HEK293 (cell line): Measurements from ENCODE around the gene PELI3.

Experiments
- CTCF ChIP-seq: fragments of 450-650 bp; formaldehyde crosslinking; IDR thresholded peaks from 2 replicates; pipeline ENCODE4 v1.5.1; 2016; ENCODE audit warnings: missing biosample characterization, missing genetic modification characterization
- GLI4 ChIP-seq: fragments of 450-650 bp; formaldehyde crosslinking; IDR thresholded peaks from 2 replicates; pipeline ENCODE4 v1.5.1; 2016; ENCODE audit warnings: missing biosample characterization, missing genetic modification characterization
- KLF1 ChIP-seq: fragments of 450-650 bp; formaldehyde crosslinking; IDR thresholded peaks from 2 replicates; pipeline ENCODE4 v1.5.1; 2016; ENCODE audit warnings: missing biosample characterization, missing genetic modification characterization
- KLF10 ChIP-seq: fragments of 450-650 bp; IDR thresholded peaks from 2 replicates; pipeline ENCODE4 v1.5.1; 2018; ENCODE audit warnings: missing biosample characterization, mild to moderate bottlenecking, missing genetic modification characterization
- KLF7 ChIP-seq: fragments of 450-650 bp; formaldehyde crosslinking; IDR thresholded peaks from 2 replicates; pipeline ENCODE4 v1.5.1; 2016; ENCODE audit warnings: missing biosample characterization, missing genetic modification characterization, borderline replicate concordance
- KLF9 ChIP-seq: fragments of 450-650 bp; formaldehyde crosslinking; IDR thresholded peaks from 2 replicates; pipeline ENCODE4 v1.5.1; 2016; ENCODE audit warnings: missing biosample characterization, missing genetic modification characterization, low read depth
- PRDM4 ChIP-seq: fragments of 450-650 bp; formaldehyde crosslinking; IDR thresholded peaks from 2 replicates; pipeline ENCODE4 v1.5.1; 2017; ENCODE audit warnings: missing biosample characterization, missing genetic modification characterization
- SETDB1 ChIP-seq: IDR thresholded peaks from one replicate; pipeline ENCODE4 v1.6.1; 2017; ENCODE audit warnings: mild to moderate bottlenecking, low read length, moderate library complexity, mixed read lengths; ENCODE audit not compliant: insufficient read length
- ZFP37 ChIP-seq: fragments of 450-650 bp; formaldehyde crosslinking; IDR thresholded peaks from 2 replicates; pipeline ENCODE4 v1.5.1; 2016; ENCODE audit warnings: missing biosample characterization, missing genetic modification characterization
- ZNF133 ChIP-seq: fragments of 450-650 bp; formaldehyde crosslinking; IDR thresholded peaks from 2 replicates; pipeline ENCODE4 v1.5.1; 2016; ENCODE audit warnings: missing biosample characterization, missing genetic modification characterization
- ZNF16 ChIP-seq: fragments of 450-650 bp; formaldehyde crosslinking; IDR thresholded peaks from 2 replicates; pipeline ENCODE4 v1.5.1; 2016; ENCODE audit warnings: low read depth, missing biosample characterization, missing genetic modification characterization
- ZNF2 ChIP-seq: fragments of 450-650 bp; formaldehyde crosslinking; IDR thresholded peaks from 2 replicates; pipeline ENCODE4 v1.5.1; 2016; ENCODE audit warnings: missing biosample characterization, missing genetic modification characterization
- ZNF366 ChIP-seq: fragments of 450-650 bp; formaldehyde crosslinking; conservative IDR thresholded peaks from 2 replicates; pipeline ENCODE4 v1.5.1; 2016; ENCODE audit warnings: missing biosample characterization, missing genetic modification characterization
- ZNF404 ChIP-seq: fragments of 450-650 bp; formaldehyde crosslinking; IDR thresholded peaks from 2 replicates; pipeline ENCODE4 v1.5.1; 2017; ENCODE audit warnings: missing biosample characterization, missing genetic modification characterization
- ZNF473 ChIP-seq: fragments of 450-650 bp; formaldehyde crosslinking; IDR thresholded peaks from 2 replicates; pipeline ENCODE4 v1.5.1; 2017; ENCODE audit warnings: missing biosample characterization, missing genetic modification characterization
- ZNF555 ChIP-seq: fragments of 450-650 bp; formaldehyde crosslinking; conservative IDR thresholded peaks from 2 replicates; pipeline ENCODE4 v1.5.1; 2017; ENCODE audit warnings: missing biosample characterization, mild to moderate bottlenecking, missing genetic modification characterization, inconsistent platforms
- ZNF585B ChIP-seq: fragments of 450-650 bp; formaldehyde crosslinking; IDR thresholded peaks from 2 replicates; pipeline ENCODE4 v1.5.1; 2016; ENCODE audit warnings: missing biosample characterization, missing genetic modification characterization
- ZNF596 ChIP-seq: fragments of 450-650 bp; IDR thresholded peaks from 2 replicates; pipeline ENCODE4 v1.5.0; 2018; ENCODE audit warnings: missing biosample characterization, mild to moderate bottlenecking, missing genetic modification characterization, moderate library complexity
- ZNF658 ChIP-seq: fragments of 450-650 bp; formaldehyde crosslinking; IDR thresholded peaks from 2 replicates; pipeline ENCODE4; 2016; ENCODE audit warnings: missing biosample characterization, missing genetic modification characterization
- ZNF660 ChIP-seq: fragments of 450-650 bp; IDR thresholded peaks from 2 replicates; pipeline ENCODE4 v1.5.1; 2018; ENCODE audit warnings: missing biosample characterization, mild to moderate bottlenecking, missing genetic modification characterization
- ZNF664 ChIP-seq: fragments of 450-650 bp; formaldehyde crosslinking; IDR thresholded peaks from 2 replicates; pipeline ENCODE4 v1.5.1; 2016; ENCODE audit warnings: missing biosample characterization, missing genetic modification characterization
- ZNF785 ChIP-seq: fragments of 450-650 bp; formaldehyde crosslinking; IDR thresholded peaks from 2 replicates; pipeline ENCODE4 v1.5.1; 2016; ENCODE audit warnings: missing biosample characterization, missing genetic modification characterization
- ZSCAN18 ChIP-seq: fragments of 450-650 bp; formaldehyde crosslinking; IDR thresholded peaks from 2 replicates; pipeline ENCODE4 v1.5.1; 2016; ENCODE audit warnings: missing biosample characterization, missing genetic modification characterization
- TF ChIP-seq, protein P1 (sequence below): fragments of 450-650 bp; IDR thresholded peaks from 2 replicates; pipeline ENCODE4 v1.5.1; 2018; ENCODE audit warnings: missing biosample characterization, mild to moderate bottlenecking, missing genetic modification characterization
- TF ChIP-seq, protein P2 (sequence below): fragments of 450-650 bp; IDR thresholded peaks from 2 replicates; pipeline ENCODE4 v1.5.1; 2018; ENCODE audit warnings: missing biosample characterization, missing genetic modification characterization
- TF ChIP-seq, protein P3 (sequence below): fragments of 450-650 bp; formaldehyde crosslinking; conservative IDR thresholded peaks from 2 replicates; pipeline ENCODE4 v1.5.1; 2016; ENCODE audit warnings: low read depth, missing biosample characterization, missing genetic modification characterization

Gene PELI3

DNA sequence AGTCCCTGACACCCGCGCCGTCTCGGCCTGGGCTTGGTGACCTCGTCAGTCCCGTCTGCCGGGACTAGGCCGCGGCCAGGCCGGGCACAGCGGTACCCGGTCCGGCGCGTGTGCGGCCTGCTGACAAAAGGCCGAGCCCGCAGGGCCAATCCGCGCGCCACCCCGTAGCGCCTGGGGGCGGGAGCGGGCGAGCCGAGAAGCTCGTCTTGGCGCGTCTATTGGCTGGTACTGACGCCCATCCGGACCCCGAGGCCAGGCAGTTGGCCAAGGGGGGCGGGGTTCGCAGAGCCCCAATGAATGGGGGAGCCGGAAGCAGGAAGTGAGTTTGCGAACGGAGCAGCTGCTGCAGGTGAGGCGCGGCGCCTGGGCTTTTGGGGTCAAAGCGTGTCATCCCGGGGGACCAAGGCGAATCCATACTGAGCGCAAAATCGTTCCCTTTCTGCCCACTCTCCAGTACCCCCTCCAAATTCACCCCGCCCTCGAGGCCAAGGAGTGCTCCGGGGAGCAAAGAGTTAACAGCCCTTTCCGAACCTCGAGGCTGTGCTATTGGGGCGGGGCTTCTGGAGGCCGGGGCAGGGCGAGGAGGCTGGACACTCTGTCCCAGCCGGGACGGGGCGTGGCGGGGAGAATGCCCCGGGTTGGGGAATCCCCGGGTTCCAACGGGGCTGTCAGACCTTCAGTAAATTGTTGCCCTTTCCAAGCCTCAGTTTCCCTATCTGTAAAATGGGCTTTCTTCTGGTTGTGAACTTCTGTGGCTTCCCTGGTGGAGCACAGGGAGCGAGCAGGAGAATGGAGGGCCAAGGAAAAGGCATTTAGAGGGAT is 13.6 kb downstream of the PELI3 start, which contains the start of gene DPP3 (continued):
- TF ChIP-seq ZNF664 (no peak), ZSCAN18 (tag by site-specific recombination) (no peak), ZNF2 (tag by site-specific recombination) (0 out of 2 replicates have a peak, but pooled peaks have one; percentile 29), KLF1 (tag by site-specific recombination) (no peak), ZNF785 (tag by site-specific recombination) (no peak), ZNF404 (tag by site-specific recombination) (no peak), ZNF585B (tag by site-specific recombination) (no peak), ZNF596 (tag by site-specific recombination) (no peak), ZNF555 (tag by site-specific recombination) (no peak), CTCF (tag by site-specific recombination) (no peak), KLF9 (tag by site-specific recombination) (peak; percentile 79), KLF10 (tag by site-specific recombination) (peak; percentile 53; the same call in 1 of the 2 replicates), ZNF658 (tag by site-specific recombination) (no peak), KLF7 (peak; percentile 44; the same call in 1 of the 2 replicates), ZNF366 (tag by site-specific recombination) (no peak), SETDB1 (no peak), ZNF16 (no peak), ZFP37 (tag by site-specific recombination) (no peak), ZNF473 (tag by site-specific recombination) (no peak), ZNF133 (tag by site-specific recombination) (no peak), PRDM4 (tag by site-specific recombination) (no peak), ZNF660 (tag by site-specific recombination) (no peak), GLI4 (tag by site-specific recombination) (no peak)
- TF ChIP-seq, protein P1, sequence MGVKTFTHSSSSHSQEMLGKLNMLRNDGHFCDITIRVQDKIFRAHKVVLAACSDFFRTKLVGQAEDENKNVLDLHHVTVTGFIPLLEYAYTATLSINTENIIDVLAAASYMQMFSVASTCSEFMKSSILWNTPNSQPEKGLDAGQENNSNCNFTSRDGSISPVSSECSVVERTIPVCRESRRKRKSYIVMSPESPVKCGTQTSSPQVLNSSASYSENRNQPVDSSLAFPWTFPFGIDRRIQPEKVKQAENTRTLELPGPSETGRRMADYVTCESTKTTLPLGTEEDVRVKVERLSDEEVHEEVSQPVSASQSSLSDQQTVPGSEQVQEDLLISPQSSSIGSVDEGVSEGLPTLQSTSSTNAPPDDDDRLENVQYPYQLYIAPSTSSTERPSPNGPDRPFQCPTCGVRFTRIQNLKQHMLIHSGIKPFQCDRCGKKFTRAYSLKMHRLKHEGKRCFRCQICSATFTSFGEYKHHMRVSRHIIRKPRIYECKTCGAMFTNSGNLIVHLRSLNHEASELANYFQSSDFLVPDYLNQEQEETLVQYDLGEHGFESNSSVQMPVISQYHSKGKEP (tag by site-specific recombination): no peak
- TF ChIP-seq, protein P2, sequence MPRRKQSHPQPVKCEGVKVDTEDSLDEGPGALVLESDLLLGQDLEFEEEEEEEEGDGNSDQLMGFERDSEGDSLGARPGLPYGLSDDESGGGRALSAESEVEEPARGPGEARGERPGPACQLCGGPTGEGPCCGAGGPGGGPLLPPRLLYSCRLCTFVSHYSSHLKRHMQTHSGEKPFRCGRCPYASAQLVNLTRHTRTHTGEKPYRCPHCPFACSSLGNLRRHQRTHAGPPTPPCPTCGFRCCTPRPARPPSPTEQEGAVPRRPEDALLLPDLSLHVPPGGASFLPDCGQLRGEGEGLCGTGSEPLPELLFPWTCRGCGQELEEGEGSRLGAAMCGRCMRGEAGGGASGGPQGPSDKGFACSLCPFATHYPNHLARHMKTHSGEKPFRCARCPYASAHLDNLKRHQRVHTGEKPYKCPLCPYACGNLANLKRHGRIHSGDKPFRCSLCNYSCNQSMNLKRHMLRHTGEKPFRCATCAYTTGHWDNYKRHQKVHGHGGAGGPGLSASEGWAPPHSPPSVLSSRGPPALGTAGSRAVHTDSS (tag by site-specific recombination): no peak
- TF ChIP-seq, protein P3, sequence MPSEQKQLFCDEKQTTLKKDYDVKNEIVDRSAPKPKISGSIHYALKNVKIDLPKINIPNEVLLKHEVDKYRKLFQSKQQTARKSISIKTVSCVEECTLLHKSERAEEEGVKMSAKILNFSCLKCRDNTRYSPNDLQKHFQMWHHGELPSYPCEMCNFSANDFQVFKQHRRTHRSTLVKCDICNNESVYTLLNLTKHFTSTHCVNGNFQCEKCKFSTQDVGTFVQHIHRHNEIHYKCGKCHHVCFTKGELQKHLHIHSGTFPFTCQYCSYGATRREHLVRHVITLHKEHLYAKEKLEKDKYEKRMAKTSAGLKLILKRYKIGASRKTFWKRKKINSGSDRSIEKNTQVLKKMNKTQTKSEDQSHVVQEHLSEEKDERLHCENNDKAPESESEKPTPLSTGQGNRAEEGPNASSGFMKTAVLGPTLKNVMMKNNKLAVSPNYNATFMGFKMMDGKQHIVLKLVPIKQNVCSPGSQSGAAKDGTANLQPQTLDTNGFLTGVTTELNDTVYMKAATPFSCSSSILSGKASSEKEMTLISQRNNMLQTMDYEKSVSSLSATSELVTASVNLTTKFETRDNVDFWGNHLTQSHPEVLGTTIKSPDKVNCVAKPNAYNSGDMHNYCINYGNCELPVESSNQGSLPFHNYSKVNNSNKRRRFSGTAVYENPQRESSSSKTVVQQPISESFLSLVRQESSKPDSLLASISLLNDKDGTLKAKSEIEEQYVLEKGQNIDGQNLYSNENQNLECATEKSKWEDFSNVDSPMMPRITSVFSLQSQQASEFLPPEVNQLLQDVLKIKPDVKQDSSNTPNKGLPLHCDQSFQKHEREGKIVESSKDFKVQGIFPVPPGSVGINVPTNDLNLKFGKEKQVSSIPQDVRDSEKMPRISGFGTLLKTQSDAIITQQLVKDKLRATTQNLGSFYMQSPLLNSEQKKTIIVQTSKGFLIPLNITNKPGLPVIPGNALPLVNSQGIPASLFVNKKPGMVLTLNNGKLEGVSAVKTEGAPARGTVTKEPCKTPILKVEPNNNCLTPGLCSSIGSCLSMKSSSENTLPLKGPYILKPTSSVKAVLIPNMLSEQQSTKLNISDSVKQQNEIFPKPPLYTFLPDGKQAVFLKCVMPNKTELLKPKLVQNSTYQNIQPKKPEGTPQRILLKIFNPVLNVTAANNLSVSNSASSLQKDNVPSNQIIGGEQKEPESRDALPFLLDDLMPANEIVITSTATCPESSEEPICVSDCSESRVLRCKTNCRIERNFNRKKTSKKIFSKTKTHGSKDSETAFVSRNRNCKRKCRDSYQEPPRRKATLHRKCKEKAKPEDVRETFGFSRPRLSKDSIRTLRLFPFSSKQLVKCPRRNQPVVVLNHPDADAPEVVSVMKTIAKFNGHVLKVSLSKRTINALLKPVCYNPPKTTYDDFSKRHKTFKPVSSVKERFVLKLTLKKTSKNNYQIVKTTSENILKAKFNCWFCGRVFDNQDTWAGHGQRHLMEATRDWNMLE (tag by site-specific recombination): no peak
